Stimulated activated CD4-positive, alpha-beta T cell treated with anti-CD3 and anti-CD28 coated beads, Interleukin-4, amount 100 ng/mL, for 1 hour (primary cell): Measurements from ENCODE around the gene SNX19.
A peak's percentile ranks its signal among the peaks of the same experiment; 100 is the strongest.
"Not testable (repeated sequence)": the region's sequence is repeated elsewhere in the genome, so short reads cannot be mapped to it uniquely, and the experiment has no call there.

ENCODE experiments used
- DNase-seq: peaks from one replicate; pipeline ENCODE4 v3.0.0-alpha.2; 2020

Gene SNX19, protein sequence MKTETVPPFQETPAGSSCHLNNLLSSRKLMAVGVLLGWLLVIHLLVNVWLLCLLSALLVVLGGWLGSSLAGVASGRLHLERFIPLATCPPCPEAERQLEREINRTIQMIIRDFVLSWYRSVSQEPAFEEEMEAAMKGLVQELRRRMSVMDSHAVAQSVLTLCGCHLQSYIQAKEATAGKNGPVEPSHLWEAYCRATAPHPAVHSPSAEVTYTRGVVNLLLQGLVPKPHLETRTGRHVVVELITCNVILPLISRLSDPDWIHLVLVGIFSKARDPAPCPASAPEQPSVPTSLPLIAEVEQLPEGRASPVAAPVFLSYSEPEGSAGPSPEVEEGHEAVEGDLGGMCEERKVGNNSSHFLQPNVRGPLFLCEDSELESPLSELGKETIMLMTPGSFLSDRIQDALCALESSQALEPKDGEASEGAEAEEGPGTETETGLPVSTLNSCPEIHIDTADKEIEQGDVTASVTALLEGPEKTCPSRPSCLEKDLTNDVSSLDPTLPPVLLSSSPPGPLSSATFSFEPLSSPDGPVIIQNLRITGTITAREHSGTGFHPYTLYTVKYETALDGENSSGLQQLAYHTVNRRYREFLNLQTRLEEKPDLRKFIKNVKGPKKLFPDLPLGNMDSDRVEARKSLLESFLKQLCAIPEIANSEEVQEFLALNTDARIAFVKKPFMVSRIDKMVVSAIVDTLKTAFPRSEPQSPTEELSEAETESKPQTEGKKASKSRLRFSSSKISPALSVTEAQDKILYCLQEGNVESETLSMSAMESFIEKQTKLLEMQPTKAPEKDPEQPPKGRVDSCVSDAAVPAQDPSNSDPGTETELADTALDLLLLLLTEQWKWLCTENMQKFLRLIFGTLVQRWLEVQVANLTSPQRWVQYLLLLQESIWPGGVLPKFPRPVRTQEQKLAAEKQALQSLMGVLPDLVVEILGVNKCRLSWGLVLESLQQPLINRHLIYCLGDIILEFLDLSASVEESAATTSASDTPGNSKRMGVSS

DNA sequence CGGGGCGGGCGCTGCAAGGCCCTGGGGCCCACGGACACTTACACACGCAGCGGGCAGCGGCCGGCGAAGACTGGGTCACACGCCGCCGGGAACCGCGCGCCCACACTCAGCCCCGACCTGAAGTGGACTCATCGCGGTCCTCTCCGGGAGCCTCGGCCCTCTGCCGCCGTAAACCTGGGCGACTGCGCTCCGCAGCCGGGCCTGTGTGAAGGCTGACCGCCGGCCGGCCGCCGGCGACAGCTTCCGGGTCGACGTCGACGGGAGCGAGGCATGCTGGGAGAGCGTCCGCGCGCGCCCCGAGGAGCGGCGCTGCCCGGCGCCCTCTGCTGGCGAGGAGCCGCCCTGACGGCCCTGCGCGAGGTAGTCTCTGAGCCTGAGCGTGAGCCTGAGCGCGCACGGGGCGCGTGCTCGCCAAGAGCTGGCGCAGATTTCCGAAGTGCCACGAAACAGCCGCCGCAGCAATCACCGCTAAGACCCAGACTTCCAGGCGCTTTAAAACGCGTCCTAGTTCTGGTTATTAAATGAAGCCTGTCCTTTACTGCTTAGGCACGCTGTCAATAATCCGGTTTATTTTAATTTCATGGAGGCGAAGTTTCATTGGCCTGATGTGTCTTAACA, at the start of gene SNX19:
SNX19 (minus strand) TSS at position 242 of the 618 bp plus-strand sequence. CDS start 540 bp downstream, outside the sequence.
- peak; percentile 93 for DNase-seq

DNA sequence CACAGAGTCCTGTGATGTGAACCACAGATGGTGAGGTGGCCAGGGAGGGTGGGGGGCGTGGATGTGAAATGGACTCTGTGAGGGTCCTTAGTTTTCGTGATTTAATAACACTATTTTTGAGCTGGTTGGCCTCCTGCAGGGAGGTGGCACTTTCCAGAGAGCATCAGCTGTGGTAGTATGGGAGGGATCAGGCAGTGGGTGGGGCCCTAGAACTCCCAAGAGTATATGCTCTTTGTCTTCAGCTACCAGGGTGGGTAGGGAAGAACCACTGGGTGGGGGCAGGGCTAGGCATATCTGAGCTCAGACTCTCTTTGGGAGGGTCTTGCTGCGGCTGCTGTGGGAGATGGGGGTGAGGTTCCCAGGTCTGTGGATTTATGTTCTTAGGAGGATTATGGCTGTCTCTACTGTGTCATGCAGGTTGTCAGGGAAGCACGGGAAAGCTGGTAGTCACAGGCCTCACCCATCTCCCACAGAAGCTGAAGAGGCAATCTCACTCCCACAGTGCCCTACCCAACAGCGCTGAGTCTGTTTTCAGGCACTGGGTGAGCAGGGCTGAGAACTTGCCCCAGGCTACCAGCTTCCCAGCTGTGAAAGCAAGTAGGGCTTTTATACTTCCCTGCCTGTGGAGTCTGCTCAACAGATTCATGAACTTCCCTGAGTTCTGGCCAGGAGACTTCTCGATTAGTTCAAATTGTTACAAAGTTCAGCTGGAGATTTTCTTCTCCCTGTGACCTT, 47.9 kb upstream of the SNX19 start:
- DNase-seq, result no peak

DNA sequence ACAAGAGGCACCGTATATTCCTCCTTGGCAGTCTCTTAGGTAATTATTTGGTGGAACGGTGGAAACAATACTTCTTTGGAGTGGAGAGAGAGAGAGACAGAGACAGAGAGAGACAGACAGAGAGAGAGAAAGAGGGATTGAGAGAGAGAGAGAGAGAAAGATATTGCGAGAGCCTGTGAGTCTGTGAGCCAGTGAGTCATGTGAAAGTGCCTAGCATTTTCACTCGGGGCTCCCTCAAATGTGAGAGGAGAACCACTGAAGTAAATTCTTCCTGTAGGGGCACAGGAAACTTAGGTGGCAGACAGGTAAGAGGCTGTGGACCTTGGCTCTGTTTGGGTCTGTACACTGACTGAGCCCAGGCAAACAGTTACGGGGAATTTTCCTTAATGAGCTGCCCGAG, 31.6 kb upstream of the SNX19 start:
- no peak for DNase-seq

DNA sequence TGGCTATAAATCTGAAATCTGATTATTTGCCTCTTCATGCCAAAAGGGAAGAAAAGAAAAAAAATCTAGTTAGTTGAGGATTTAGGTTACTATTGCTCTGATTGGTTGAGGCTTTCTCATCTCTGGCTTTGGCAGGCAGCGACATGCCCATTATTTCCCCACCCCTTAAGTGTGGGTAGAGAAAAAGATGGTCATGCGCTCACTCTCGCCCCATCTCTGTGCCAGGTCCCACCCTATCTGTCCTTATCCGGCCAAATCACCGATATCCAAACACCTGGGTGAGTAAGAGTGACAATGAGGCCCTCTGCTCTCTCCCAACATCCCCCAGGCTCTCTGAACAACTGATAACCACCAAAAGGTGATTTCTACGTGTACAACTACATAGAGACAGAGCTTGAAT, 31.2 kb upstream of the SNX19 start:
- no peak for DNase-seq

DNA sequence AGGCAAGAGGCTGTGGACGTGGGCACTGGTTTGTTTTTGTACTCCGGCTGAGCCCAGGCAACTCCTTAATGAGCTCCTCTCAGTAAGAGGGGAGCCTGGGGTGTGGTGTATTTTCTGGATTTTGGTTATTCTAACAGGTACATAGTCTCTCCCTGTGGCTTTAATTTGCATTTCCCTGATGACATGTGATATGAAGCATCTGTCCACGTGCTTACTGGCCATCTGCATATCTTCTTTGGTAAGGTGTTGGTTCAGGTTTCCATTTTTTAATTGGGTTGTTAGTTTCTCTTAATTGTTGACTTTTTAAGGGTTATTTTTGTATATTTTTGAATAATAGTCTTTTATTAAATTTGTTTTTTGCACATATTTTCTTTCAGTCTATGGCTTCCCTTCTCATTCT, 30.8 kb upstream of the SNX19 start:
- DNase-seq, result no peak

DNA sequence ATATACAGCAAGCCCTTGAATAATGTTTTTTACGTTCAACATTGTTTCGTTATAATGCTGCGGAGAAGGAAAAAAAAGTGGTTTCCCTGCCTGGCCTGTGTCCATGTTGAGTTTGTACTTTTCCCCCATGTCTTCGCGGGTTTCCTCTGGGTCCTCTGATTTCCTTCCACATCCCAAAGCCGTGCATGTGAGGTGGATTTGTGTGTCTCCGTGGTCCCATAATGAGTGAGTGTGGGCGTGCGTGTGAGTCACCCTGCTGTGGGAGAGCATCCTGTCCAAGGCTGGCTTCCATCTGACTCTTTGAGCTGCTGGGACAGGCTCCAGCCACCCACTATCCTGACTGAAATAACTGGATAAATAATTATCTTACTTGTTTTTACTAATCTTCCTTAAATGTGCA, 29.6 kb upstream of the SNX19 start:
- DNase-seq, result no peak

DNA sequence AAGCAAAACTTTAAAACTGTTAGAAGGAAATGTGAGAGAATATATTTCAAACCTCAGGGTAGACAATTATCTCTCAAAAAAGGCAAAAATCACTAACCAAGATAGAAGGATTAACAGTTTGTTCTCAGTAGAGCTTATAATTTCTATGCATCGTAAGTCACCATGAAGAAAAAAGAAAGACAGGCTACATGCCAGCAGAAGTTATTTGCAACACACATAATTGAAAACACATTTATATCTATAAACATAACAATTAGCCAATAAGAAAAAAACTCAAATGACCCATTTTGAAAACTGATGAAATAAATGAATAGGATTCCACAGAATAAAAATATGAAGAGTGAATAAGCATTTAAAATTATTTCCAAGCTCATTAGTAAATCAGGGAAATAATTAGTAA, 24.4 kb upstream of the SNX19 start:
- no peak for DNase-seq

DNA sequence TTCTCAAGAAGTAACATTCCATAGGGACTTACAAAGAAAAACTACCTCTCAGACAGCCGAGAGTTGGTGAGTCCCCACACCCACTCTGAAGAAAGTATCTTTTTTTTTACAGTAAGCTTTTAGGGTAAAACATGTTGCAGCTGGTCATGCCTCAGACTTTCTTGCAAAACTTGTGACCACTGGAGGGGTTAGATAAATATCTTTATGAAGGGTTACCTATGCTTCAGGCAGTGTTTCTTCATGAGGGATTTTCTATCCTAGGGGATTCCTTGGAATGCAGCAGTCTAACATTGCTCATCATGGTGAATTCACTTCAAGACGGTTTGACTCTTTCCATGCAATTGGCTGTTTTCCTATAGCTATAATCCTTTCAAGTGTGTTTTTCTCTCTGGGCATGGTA, 20.8 kb upstream of the SNX19 start:
- no peak for DNase-seq

DNA sequence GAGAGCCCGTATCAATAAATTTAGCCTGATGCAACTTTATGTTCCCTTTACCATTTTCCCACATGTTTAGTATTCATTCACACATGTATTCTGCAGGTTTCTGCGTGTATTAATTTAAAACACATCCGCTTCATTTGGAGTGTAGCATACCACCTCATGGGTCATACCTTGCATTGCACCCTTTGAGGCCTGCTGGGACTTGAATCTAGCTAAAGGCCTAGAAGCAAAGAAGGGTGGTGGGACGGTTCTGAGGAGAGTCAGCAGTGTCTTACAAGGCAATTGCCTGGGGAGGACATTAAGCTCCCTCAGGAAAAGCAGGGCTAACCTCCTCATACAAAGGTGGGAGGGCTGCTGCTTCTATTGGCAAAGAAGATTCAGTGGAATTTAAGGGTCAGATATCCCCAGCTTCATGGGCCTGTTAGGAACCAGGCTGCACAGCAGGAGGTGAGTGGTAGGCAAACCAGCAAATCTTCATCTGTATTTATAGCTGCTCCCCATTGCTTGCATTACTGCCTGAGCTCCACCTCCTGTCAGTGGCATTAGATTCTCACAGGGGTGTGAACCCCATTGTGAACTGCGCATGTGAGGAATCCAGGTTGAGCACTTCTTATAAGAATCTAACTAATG, 15.9 kb upstream of the SNX19 start:
- DNase-seq, result no peak

DNA sequence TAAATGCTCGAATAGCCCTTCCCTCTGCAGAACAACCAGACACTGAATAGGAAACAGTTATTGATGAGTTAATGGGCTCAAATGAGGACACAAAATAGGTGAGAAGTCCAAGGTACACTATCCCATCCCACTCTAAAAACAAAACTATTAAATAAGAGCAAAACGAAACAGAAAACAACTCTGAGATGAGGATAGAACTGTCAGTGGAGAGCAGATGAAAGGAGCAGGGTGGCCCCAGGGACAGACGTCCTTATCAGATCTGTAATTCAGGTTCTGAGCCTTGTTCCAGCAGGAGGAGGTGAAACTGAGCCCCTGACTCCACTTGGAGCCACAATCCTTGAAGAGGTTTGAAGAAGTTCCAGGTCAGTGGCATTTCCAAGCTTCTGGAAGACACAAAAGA, 8.5 kb upstream of the SNX19 start:
- no peak for DNase-seq

DNA sequence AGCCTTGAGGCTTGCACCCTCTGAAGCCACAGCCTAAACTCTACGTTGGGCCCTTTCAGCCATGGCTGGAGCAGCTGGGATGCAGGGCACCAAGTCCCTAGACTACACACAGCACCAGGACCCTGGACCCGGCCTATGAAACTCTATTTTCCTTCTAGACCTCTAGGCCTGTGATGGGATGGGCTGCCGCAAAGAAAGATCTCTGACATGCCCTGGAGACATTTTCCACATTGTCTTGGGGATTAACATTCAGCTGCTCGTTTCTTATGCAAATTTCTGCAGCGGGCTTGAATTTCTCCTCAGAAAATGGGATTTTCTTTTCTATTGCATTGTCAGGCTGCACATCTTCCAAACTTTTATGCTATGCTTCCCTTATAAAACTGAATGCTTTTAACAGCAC, 4.3 kb upstream of the SNX19 start:
- not testable (repeated sequence) for DNase-seq

DNA sequence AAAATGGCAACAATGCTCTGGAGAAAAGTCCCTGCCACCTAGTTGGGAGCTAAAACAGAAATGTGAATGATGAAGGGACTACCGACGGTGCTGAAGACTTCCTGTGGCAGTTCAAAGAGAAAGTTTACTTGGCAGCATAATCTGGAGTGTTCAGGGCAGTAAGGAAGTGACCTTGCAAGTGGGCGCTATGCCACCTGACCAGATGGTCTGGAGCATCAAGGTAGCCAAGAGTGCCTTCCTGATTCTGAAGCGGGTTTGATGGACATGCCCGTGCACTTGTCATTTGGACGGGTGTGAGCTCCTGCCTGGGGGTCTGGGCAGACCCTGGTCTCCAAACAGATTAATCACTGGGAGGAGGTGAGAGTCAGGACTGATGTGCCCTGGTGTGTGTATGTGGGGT, 1.8 kb upstream of the SNX19 start:
- DNase-seq, result no peak

DNA sequence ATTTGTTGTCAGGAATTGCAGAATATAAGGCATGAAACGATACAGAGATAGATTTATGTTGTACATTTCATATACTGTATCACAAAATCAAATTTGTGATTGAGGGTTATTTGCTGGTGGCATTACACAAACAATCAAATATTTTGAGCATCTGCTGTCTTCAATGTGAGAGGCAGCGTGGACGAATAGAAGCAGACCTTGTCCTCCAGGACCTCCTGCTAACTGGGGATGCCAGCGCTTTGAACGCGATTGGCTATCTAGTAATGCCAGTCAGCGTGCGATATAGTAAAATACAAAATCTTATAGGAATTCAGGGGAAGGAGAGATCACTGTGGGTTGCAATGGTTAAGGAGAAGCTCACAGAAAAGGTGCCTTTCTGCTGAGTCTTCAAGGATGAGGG, 631 bp upstream of the SNX19 start:
- no peak for DNase-seq

DNA sequence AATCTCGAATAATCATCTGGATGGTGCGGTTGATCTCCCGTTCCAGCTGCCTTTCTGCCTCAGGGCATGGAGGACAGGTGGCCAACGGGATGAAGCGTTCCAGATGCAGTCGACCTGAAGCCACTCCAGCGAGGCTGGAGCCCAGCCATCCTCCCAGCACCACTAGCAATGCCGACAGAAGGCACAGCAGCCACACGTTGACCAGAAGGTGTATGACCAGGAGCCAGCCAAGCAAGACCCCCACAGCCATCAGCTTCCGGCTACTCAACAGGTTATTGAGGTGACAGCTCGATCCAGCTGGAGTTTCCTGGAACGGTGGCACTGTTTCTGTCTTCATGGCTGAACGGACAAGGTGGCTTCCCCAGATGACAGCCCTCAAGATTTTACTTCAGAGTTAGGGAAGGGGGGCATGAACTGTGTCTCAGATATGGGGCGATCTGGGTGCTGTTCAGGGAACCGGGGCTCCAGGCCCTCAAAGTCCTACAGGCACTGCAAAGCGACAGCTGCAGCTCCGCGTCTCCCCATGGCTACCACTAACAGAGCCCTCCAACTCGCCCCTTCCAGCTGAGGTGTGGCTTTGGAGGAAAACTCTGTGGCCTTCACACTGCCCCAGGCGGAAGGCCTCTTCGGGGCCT, 559 bp downstream of the SNX19 start:
- no peak for DNase-seq

DNA sequence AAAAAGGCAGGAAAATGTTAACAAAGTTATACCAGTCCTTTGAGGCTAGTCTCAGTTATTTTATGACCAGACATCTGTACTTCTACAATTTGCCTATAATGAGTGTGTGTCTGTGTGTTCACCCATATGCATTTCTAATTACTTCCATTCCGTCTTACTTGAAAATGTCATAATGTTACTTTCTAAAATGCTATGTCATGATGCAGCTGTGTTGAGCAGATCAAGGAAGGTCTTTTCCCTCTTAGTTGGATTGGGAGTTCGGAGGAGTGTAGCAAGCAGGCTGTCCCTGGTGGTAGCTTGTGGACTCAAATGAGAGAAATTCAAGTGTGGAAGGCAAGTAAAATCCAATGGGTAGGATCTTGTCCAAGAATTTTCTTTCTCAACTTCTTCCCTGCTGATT, 3.0 kb downstream of the SNX19 start:
- no peak for DNase-seq

DNA sequence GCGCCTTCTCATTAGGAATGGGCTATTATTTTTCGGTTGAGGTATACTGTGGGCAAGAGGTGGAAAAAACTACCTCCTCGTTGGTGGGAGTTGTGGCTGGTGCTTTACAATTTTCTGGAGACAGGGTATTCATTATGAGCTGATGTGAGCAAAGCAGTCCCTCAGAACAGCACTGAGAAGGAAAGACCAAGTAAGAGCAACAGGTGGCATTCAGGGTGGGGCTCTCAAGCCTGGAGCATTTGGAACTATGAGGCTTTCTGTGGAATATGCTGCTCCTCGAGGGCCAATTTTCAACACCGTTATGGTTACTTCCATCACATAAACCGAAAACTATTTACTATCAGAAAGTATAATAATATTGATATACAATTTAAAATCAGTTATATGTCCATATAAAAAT, 3.7 kb downstream of the SNX19 start:
- DNase-seq, result no peak

DNA sequence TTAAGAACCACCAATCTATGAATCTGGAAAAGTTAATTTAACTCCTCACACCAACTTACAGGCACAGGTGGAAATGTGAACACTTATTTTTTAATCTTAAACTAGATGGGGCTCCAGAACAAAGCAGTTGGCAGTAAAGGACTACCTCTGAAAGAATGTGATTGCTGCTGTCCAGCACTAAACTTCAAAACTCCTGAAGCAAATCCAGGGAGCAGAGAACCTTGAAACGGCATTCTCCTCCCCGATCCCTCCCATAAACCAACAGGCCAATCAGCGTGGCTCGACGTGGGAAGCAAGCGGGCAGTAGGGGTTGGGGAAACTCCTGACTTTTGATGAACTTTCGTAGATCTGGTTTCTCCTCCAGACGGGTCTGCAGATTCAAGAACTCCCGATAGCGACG, 5.0 kb downstream of the SNX19 start:
- DNase-seq, result no peak

DNA sequence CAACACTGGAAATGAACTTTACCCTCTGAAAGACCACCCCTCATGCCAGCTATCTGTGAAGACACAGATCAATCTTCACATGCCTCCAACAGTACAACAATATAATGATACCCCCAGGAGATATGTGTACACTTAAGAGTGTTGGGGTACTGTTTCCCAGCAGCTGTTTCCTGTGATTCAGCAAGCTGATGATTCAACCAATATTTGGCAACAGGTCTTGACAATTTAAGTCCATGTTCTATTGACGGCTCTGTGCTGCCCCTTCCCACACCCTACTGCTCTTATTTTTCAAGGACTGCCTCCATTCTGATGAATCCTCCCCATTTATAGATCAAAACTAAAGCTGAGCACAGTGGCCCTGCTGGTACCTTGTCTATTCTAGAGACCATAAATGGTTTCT, 6.6 kb downstream of the SNX19 start:
- DNase-seq, result no peak

DNA sequence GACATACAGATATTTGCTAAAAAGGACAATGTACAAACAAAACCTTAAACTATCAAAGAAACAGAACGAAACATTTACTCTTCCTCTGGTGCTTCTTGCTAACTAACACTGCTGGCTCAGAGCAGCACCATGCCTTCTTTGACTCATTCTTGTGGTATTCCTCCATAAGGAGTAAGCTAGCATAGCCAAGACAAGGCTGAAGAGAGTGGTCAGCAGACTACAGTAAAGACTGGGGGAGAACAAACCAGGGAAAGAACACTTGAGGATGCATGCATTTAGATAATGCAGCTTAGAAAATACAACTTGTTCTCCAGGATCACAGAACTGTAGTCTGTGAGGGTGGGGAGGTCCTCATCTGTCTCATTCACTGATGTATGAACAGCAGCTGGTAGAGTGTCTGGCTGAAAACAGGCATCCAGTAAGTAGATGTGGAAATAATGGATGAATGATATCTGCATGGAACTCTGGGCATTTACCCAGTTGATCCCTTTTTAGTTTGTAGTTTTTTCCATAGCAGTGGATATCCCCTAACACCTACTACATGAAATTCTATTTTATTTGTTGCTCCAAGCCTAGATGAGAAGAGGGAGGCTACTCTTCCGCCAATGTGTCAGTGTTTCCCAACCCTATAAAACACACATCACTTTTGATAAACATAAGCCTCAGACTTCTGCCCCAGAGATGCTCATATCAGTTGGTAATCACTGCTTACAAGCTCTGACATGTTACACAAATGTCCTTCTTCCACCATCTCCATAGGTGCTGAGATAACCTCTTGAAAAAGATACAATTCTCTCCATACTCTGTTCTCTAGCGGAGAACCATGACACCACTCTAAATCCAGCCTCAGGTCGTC, 7.3 kb downstream of the SNX19 start:
- DNase-seq, result no peak

DNA sequence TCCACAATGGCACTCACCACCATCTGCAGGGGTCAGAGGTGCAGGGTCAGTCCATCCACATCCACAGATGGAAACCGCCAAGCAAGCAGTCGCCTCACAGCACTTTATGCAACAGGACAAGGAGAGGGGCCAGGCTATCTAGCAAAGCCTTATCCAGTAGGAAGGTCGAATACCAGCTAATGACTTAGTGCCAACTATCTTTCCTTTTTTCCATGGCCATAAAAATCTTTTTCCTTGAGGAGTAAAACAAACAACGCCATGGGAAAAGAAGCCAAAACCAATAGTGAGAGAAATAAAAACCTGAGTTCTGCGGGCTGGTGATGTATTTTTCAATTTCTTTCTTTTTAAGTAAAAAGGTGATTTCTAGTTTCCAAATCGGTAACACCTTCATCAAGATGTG, 8.2 kb downstream of the SNX19 start:
- DNase-seq, result no peak

DNA sequence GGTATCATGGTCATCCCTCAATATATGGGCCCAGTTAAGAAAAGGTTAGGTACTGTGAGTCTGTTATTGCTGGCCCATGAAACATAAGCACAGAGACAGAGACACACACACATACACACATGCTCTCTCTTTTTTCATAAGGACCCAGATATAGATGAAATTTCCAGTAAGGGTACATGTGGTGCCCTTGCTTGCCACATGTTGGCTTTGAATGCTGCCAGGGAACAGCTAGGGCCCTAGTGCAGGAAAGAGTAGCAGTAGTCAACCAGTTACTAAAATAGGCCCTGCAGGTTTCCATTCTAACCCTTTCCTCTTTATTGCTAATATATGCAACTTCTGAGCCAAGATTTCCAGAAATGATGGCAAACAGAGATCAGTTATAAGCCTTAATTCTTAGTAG, 9.1 kb downstream of the SNX19 start:
- DNase-seq, result no peak
